HFF-Myc (cell line): ENCODE measurements around the gene GRM7.

Experiments used
- DNase-seq: peaks from one replicate; pipeline ENCODE4 v3.0.0-alpha.2; 2011; ENCODE audit warnings: low read depth; ENCODE audit errors: extremely low read depth
- H3K4me3 ChIP-seq: replicated peaks from 2 replicates; pipeline ENCODE4 v1.5.1; 2011; ENCODE audit warnings: low read depth, mild to moderate bottlenecking, control low read depth, low read length
- CTCF ChIP-seq: IDR thresholded peaks from 2 replicates; pipeline ENCODE4 v1.5.1; 2012; ENCODE audit warnings: mild to moderate bottlenecking, low read depth, low read length, control low read depth; ENCODE audit errors: missing control alignments

The GRM7 gene

GRCh38 chr3:7038394-7038793 is 177.5 kb downstream of the GRM7 start:
- no peak overlapping the region for H3K4me3 ChIP-seq
- TF ChIP-seq CTCF: no peak
- no peak for DNase-seq

DNA sequence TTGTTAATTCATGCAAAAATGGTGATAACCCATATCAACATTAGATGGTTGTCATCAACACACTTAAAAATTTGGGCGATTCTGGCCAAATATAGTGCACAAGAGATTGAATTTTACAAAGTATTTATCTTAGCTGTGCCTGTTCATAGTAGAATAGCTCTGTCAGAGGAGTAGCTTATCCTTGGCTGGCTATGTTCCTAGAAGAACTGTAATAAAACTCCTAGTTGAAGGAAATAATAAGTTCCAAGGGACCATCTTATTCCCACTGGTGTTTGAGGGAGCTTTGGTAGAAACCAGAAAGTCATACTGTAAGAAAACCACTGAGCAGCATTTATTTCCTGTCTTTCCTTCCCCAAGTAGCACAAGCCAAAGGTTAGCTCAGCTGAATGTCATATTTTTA is 201.8 kb downstream of the GRM7 start:
- no peak for DNase-seq
- no peak for TF ChIP-seq CTCF

GRCh38 chr3:7070461-7070860 is 209.5 kb downstream of the GRM7 start:
- DNase-seq: no peak
- TF ChIP-seq CTCF: no peak
- no peak overlapping the region for H3K4me3 ChIP-seq

More for the DNA sequence above, 201.8 kb downstream of the GRM7 start:
- no peak overlapping the region for H3K4me3 ChIP-seq

DNA sequence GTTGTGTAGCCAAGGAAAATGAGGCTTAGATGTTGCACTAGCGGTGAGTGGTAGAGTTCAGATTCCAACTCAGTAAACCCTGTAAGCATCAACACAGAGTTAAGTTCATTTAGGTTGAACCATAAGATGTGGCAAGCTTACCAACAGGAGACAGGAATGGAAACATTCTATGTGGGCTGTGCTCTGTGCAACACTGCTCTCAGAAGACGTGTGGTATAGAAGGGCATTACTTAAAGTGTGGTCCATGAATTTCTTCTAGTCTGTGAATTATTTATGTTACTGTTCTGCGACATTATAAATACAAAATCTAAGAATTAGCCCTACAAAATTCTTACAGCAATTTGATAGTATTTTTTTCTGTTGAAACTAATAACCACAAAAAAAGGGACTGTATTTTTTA is 213.3 kb downstream of the GRM7 start:
- DNase-seq: no peak
- H3K4me3 ChIP-seq: no peak overlapping the region
- TF ChIP-seq CTCF: no peak

DNA sequence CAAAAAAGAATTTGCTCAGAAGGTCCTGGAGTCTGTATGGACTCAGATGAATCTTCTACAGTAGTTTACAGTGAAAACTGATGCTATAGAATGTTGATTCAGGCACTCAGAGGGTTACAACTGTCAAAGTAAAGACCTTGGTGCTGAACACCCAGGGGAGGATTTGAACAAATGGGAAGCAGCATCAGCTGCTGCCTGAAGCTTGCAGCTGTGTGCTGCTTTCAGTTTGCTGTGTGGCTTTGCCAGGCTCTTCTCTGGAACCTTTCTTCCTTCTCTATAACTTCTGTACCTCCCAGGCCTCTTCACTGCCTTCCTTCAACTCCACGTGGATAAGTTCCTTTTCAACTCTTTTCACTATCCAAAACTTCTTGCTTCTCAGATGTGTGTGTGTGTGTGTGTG is 214.2 kb downstream of the GRM7 start:
- DNase-seq: no peak

DNA sequence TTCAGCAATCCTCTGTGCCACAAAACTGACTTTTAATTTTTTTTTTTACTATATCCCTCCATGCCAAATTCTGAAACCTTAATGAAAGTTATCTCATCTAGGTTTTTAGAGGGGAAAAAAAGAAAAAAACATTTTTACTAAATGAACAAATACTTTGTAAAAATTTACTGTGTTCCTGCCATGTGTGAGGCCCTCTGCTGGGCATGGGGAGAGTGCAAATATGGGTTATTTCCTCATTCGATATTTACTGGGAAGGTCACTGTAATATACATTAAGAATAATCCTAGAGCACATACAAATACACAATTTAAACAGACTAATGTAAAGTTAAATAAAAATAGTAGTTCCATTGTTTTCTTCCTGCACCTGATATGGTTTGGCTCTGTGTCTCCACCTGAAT is 215.0 kb downstream of the GRM7 start:
- H3K4me3 ChIP-seq: no peak overlapping the region
- DNase-seq: no peak
- no peak for TF ChIP-seq CTCF

More for the DNA sequence above, 214.2 kb downstream of the GRM7 start:
- H3K4me3 ChIP-seq: no peak overlapping the region
- TF ChIP-seq CTCF: no peak

GRCh38 chr3:7082244-7082643 is 221.3 kb downstream of the GRM7 start:
- no peak for DNase-seq
- H3K4me3 ChIP-seq: no peak overlapping the region
- TF ChIP-seq CTCF: no peak
